ENCODE measurements around the gene GORASP2. TPM values are rescaled to one million over a fixed set of nuclear protein-coding genes. Genes with fewer than 3 reads are reported as not detected.

Gene GORASP2
- total and polyA plus RNA-seq, 2 of the 4 experiments (the other 2 are of a cell fraction), result 53.1 to 156 TPM

DNA sequence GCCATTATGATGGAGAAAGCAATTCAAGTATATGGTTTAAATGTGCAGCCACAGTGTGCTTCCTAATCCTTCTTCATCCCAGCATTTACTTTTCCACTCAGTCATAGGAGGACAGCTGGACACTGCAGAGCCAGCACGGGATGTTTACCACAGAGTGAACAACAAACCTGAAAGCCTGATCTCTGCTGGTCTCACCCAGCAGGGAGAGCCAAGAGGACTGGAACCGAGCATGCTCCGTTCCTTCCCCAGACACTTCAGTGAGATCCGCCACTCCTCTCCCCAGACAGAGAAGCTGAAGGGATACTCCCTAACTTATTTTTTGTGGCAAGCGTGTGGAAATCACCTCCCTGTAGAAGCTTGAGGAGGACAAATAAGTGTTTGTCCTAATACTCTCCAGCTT, 23.2 kb upstream of the GORASP2 start:
- Histone ChIP-seq H2AK5ac (ENCODE audit: low read depth, low read length) (no peak overlapping the region), H2AFZ (replicated peaks; ENCODE audit: low read length, poor library complexity) (no peak overlapping the region), H3K4me1 (ENCODE audit: control insufficient read depth, insufficient read depth, low read length) (no peaks in the 10 kb centered on the region), H3K27me3 (ENCODE audit: control insufficient read depth, insufficient read depth, low read length) (no peaks in the 10 kb centered on the region; the same call in 1 of the 2 replicates), H3K27ac (ENCODE audit: insufficient read depth, low read length) (no peak overlapping the region), H3K36me3 (ENCODE audit: control insufficient read depth, insufficient read depth, low read length) (no peaks in the 10 kb centered on the region), H3K4me2 (ENCODE audit: low read depth, low read length) (no peak overlapping the region), H3K56ac (ENCODE audit: extremely low read depth, insufficient read depth, low read length) (no peak overlapping the region), H4K8ac (ENCODE audit: low read depth in 2 of 2, low read length in 2 of 2) (no peak overlapping the region), H3K4ac (ENCODE audit: low read depth, low read length) (no peak overlapping the region), H2AK9ac (replicated peaks; ENCODE audit: low read depth, low read length, poor library complexity) (no peak overlapping the region), H3K23ac (ENCODE audit: low read depth, low read length) (no peak overlapping the region), H2BK20ac (ENCODE audit: low read depth, low read length) (no peak overlapping the region), H3K9me1 (ENCODE audit: insufficient read depth, low read length) (no peaks in the 10 kb centered on the region), H3K18ac (ENCODE audit: low read depth, low read length) (no peak overlapping the region), H3K4me3 (ENCODE audit: insufficient read depth, low read depth, low read length) (no peak overlapping the region), H2BK120ac (ENCODE audit: low read depth, low read length) (no peak overlapping the region), H2BK15ac (ENCODE audit: low read depth, low read length) (no peak overlapping the region), H4K20me1 (ENCODE audit: insufficient read depth, low read length) (no peaks in the 10 kb centered on the region), H3K79me1 (ENCODE audit: low read depth in 1 of 2, low read length in 2 of 2) (no peaks in the 10 kb centered on the region), H3K9me3 (ENCODE audit: control insufficient read depth, insufficient read depth, low read length) (peaks cover 3% of the 10 kb centered on the region; the same call in 1 of the 2 replicates), H3K14ac (replicated peaks; ENCODE audit: low read depth, low read length) (no peak overlapping the region), H2BK5ac (ENCODE audit: low read depth, low read length, poor library complexity, severe bottlenecking) (no peak overlapping the region), H3K9ac (ENCODE audit: low read depth, low read length) (no peak overlapping the region), H4K5ac (ENCODE audit: low read depth, low read length) (no peak overlapping the region), H4K91ac (ENCODE audit: insufficient read depth, low read depth, low read length) (no peak overlapping the region)
- DNase-seq, result no peak
- dilution Hi-C loops (cut with HindIII; ENCODE audit: low sequenced_read_pairs, unreplicated experiment) (no loop called here), in situ Hi-C loops (cut with MboI; ENCODE audit: low sequenced_read_pairs) (no loop called here), intact Hi-C loops (cut with micrococcal nuclease) (no loop called here)
- no peak for TF ChIP-seq CEBPB (IDR thresholded peaks at IDR 0.05; ENCODE audit: low read depth, low read length)
- TF ChIP-seq SMC3 (IDR thresholded peaks at IDR 0.05; ENCODE audit: low read depth, low read length), result no peak
- TF ChIP-seq MAZ (IDR thresholded peaks at IDR 0.05; ENCODE audit: borderline replicate concordance, low read depth, low read length), result no peak
- TF ChIP-seq RFX5 (IDR thresholded peaks at IDR 0.05; ENCODE audit: low read depth, low read length), result no peak
- no peak for TF ChIP-seq RCOR1 (IDR thresholded peaks at IDR 0.05; ENCODE audit: insufficient replicate concordance, low read length)
- no peak for TF ChIP-seq MXI1 (IDR thresholded peaks at IDR 0.05; ENCODE audit: borderline replicate concordance, low read depth, low read length)
- no peak for TF ChIP-seq FOS (IDR thresholded peaks at IDR 0.05; ENCODE audit: low read depth, low read length)
- TF ChIP-seq NFE2L2 (IDR thresholded peaks at IDR 0.05; ENCODE audit: low read depth, low read length), result no peak
- TF ChIP-seq CHD1 (IDR thresholded peaks at IDR 0.05; ENCODE audit: low read depth, low read length), result no peak
- no peak for TF ChIP-seq POLR2A (IDR thresholded peaks at IDR 0.05; ENCODE audit: low read depth, low read length)
- TF ChIP-seq, protein P1, sequence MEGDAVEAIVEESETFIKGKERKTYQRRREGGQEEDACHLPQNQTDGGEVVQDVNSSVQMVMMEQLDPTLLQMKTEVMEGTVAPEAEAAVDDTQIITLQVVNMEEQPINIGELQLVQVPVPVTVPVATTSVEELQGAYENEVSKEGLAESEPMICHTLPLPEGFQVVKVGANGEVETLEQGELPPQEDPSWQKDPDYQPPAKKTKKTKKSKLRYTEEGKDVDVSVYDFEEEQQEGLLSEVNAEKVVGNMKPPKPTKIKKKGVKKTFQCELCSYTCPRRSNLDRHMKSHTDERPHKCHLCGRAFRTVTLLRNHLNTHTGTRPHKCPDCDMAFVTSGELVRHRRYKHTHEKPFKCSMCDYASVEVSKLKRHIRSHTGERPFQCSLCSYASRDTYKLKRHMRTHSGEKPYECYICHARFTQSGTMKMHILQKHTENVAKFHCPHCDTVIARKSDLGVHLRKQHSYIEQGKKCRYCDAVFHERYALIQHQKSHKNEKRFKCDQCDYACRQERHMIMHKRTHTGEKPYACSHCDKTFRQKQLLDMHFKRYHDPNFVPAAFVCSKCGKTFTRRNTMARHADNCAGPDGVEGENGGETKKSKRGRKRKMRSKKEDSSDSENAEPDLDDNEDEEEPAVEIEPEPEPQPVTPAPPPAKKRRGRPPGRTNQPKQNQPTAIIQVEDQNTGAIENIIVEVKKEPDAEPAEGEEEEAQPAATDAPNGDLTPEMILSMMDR (conservative IDR thresholded peaks at IDR 0.05; ENCODE audit: low read depth, low read length), result no peak
- no peak for TF ChIP-seq MAFK (IDR thresholded peaks at IDR 0.05; ENCODE audit: low read depth, low read length)
- TF ChIP-seq, protein P2, sequence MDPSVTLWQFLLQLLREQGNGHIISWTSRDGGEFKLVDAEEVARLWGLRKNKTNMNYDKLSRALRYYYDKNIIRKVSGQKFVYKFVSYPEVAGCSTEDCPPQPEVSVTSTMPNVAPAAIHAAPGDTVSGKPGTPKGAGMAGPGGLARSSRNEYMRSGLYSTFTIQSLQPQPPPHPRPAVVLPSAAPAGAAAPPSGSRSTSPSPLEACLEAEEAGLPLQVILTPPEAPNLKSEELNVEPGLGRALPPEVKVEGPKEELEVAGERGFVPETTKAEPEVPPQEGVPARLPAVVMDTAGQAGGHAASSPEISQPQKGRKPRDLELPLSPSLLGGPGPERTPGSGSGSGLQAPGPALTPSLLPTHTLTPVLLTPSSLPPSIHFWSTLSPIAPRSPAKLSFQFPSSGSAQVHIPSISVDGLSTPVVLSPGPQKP (IDR thresholded peaks at IDR 0.05; ENCODE audit: borderline replicate concordance, low read depth, low read length), result no peak
- TF ChIP-seq RAD21 (IDR thresholded peaks at IDR 0.05; ENCODE audit: low read length), result no peak
- TF ChIP-seq, protein P3, sequence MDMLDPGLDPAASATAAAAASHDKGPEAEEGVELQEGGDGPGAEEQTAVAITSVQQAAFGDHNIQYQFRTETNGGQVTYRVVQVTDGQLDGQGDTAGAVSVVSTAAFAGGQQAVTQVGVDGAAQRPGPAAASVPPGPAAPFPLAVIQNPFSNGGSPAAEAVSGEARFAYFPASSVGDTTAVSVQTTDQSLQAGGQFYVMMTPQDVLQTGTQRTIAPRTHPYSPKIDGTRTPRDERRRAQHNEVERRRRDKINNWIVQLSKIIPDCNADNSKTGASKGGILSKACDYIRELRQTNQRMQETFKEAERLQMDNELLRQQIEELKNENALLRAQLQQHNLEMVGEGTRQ (IDR thresholded peaks at IDR 0.05; ENCODE audit: low read depth, low read length), result no peak
- ATAC-seq (ENCODE audit: low read depth), result no peak; the same call in 1 of the 2 replicates
- WGBS, 2 experiments (ENCODE audit: extremely low coverage in 2 of 2, insufficient read length in 1 of 2), result 13% methylated on average over 1 of the region's 5 CpGs; no CpG with 5 or more reads in 1 of the 2 experiments
- no TSS peak for BruUV-seq (replicated peaks)
- POLR2A ChIA-PET (ENCODE audit: unreplicated experiment), result no interaction called here
- CTCF ChIA-PET, result interaction anchor here (1.3 kb wide), 1 partner anchor 23 kb away, joined by 3 read pairs; the partner anchor contains the start of gene GORASP2
